SK-N-SH (cell line): Measurements from ENCODE around the gene HAUS6.
"Not testable (repeated sequence)": the region's sequence is repeated elsewhere in the genome, so short reads cannot be mapped to it uniquely, and the experiment has no call there.

Experiments
- CTCF ChIP-seq: fragments of 200-600 bp; sonication (generic); IDR thresholded peaks from 2 replicates; pipeline ENCODE4 v1.6.1; 2017; ENCODE audit warnings: antibody characterized with exemption, mild to moderate bottlenecking, moderate library complexity
- EP300 ChIP-seq, 2 experiments: IDR thresholded peaks; 2 replicates each; pipeline versions ENCODE4 v1.4.0 to v1.6.1; 2012; ENCODE audit warnings: borderline replicate concordance in 1 of 2, low read depth in 1 of 2, low read length in 1 of 2
- GABPA ChIP-seq: IDR thresholded peaks from 2 replicates; pipeline ENCODE4 v1.4.0; 2012; ENCODE audit warnings: low read depth, mild to moderate bottlenecking
- JUND ChIP-seq: IDR thresholded peaks from 2 replicates; pipeline ENCODE4 v1.4.0; 2012
- POLR2AphosphoS5 ChIP-seq: IDR thresholded peaks from 2 replicates; pipeline ENCODE4 v1.6.1; 2012; ENCODE audit warnings: low read depth, low read length
- RCOR1 ChIP-seq: fragments of 150-350 bp; IDR thresholded peaks from 2 replicates; pipeline ENCODE4 v1.6.1; 2017; ENCODE audit warnings: antibody characterized with exemption, low read length
- SIN3A ChIP-seq: IDR thresholded peaks from 2 replicates; pipeline ENCODE4 v1.6.1; 2012; ENCODE audit warnings: low read depth, mild to moderate bottlenecking, low read length, moderate library complexity, borderline replicate concordance
- SMC3 ChIP-seq: IDR thresholded peaks from 2 replicates; pipeline ENCODE4 v1.6.1; 2012; ENCODE audit warnings: low read depth, low read length, improper control_type of control experiment
- TAF1 ChIP-seq: IDR thresholded peaks from 2 replicates; pipeline ENCODE4 v1.6.1; 2012; ENCODE audit warnings: low read depth, mild to moderate bottlenecking, low read length, moderate library complexity, borderline replicate concordance
- USF1 ChIP-seq: IDR thresholded peaks from 2 replicates; pipeline ENCODE4 v1.4.0; 2012; ENCODE audit warnings: low read depth, borderline replicate concordance
- YY1 ChIP-seq: IDR thresholded peaks from 2 replicates; pipeline ENCODE4 v1.4.0; 2012; ENCODE audit warnings: low read depth, mild to moderate bottlenecking
- TF ChIP-seq, protein P1 (sequence below): fragments of 150-350 bp; IDR thresholded peaks from 2 replicates; pipeline ENCODE4 v1.6.1; 2017; ENCODE audit warnings: antibody characterized with exemption, low read length, low read depth, borderline replicate concordance
- TF ChIP-seq, protein P2 (sequence below): IDR thresholded peaks from 2 replicates; pipeline ENCODE4 v1.6.1; 2012; ENCODE audit warnings: mild to moderate bottlenecking, low read depth, low read length, moderate library complexity

DNA sequence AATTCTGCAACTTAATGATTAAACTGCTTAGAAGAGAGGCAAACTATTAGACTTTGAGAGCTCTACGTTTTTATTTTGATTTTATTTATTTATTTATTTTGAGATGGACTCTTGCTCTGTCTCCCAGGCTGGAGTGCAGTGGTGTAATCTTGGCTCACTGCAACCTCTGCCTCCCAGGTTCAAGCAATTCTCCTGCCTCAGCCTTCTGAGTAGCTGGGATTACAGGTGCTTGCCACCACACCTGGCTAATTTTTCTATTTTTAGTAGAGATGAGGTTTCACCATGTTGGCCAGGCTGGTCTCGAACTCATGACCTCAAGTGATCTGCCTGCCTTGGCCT lies 49.4 kb upstream of the HAUS6 start:
- not testable (repeated sequence) for TF ChIP-seq POLR2AphosphoS5; SMC3; RCOR1; CTCF; JUND; SIN3A; USF1; TAF1; GABPA; YY1; EP300 (IDR thresholded peaks at IDR 0.05; ENCODE audit: borderline replicate concordance in 1 of 2, low read depth in 1 of 2, low read length in 1 of 2)
- TF ChIP-seq, protein P1, sequence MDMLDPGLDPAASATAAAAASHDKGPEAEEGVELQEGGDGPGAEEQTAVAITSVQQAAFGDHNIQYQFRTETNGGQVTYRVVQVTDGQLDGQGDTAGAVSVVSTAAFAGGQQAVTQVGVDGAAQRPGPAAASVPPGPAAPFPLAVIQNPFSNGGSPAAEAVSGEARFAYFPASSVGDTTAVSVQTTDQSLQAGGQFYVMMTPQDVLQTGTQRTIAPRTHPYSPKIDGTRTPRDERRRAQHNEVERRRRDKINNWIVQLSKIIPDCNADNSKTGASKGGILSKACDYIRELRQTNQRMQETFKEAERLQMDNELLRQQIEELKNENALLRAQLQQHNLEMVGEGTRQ: not testable (repeated sequence)
- TF ChIP-seq, protein P2, sequence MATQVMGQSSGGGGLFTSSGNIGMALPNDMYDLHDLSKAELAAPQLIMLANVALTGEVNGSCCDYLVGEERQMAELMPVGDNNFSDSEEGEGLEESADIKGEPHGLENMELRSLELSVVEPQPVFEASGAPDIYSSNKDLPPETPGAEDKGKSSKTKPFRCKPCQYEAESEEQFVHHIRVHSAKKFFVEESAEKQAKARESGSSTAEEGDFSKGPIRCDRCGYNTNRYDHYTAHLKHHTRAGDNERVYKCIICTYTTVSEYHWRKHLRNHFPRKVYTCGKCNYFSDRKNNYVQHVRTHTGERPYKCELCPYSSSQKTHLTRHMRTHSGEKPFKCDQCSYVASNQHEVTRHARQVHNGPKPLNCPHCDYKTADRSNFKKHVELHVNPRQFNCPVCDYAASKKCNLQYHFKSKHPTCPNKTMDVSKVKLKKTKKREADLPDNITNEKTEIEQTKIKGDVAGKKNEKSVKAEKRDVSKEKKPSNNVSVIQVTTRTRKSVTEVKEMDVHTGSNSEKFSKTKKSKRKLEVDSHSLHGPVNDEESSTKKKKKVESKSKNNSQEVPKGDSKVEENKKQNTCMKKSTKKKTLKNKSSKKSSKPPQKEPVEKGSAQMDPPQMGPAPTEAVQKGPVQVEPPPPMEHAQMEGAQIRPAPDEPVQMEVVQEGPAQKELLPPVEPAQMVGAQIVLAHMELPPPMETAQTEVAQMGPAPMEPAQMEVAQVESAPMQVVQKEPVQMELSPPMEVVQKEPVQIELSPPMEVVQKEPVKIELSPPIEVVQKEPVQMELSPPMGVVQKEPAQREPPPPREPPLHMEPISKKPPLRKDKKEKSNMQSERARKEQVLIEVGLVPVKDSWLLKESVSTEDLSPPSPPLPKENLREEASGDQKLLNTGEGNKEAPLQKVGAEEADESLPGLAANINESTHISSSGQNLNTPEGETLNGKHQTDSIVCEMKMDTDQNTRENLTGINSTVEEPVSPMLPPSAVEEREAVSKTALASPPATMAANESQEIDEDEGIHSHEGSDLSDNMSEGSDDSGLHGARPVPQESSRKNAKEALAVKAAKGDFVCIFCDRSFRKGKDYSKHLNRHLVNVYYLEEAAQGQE: not testable (repeated sequence)
